K562 (cell line): ENCODE results near the gene RPLP2. TPM values are rescaled to one million over a fixed set of nuclear protein-coding genes. Genes with fewer than 3 reads are reported as not detected.
A peak's percentile ranks its signal among the peaks of the same experiment; 100 is the strongest.

Experiments used
- ATAC-seq: fragments of 200-7000 bp; cut with Tn5 transposase; 3 replicates; pipeline ENCODE4 v1.9.1; 2020; ENCODE audit warnings: moderate library complexity
- BruUV-seq: library from RNA; stranded (reverse); fragments of 400-500 nt; replicated peaks from 2 replicates; lab custom pipeline; 2021; lab: Mats Ljungman, UMichigan
- CTCF ChIA-PET: fragments of 300-600 bp; formaldehyde crosslinking; extraction: SDS; loops from one replicate; lab custom pipeline; 2021; ENCODE audit warnings: low intra/inter-chr PET ratio; lab: Yijun Ruan, JAX
- POLR2A ChIA-PET: fragments of 300-600, 350-650 bp; sonication (Branson Sonifier 250); formaldehyde crosslinking; extraction: SDS; loops from one replicate; lab custom pipeline; 2021; ENCODE audit warnings: antibody characterized with exemption, inconsistent platforms; lab: Yijun Ruan, JAX
- DNase-seq, 4 experiments: peaks; one replicate each; pipeline versions ENCODE4 v3.0.0 to v3.0.0-alpha.2; 2011 to 2018; ENCODE audit warnings: low spot score in 3 of 4, mixed read lengths in 3 of 4; ENCODE audit errors: extremely low read depth in 1 of 4
- FAIRE-seq: peaks from 2 replicates; lab custom pipeline; 2011; peaks lifted over from hg19 to GRCh38; lab: Jason Lieb, UNC
- H2AFZ ChIP-seq: 2 replicates; pipeline ENCODE4 v1.6.0; 2011; ENCODE audit warnings: low read depth, low read length, control low read depth, inconsistent platforms
- H3K27ac ChIP-seq: fragments of 200-600 bp; 3 replicates; pipeline ENCODE4 v1.8.0; 2011; ENCODE audit warnings: low read depth, mild to moderate bottlenecking, control low read depth, inconsistent platforms, low read length, moderate library complexity, mixed read lengths; ENCODE audit errors: extremely low read depth
- H3K27me3 ChIP-seq, 2 experiments: fragments of 300-600 bp in 1 of 2; 2 replicates in 1 of 2; 3 replicates in 1 of 2; pipeline versions ENCODE4 v1.6.0 to v1.8.0; 2011; ENCODE audit warnings: inconsistent platforms in 2 of 2, low read length in 2 of 2, mild to moderate bottlenecking in 1 of 2, mixed read lengths in 1 of 2, moderate library complexity in 1 of 2; ENCODE audit not compliant: control insufficient read depth in 2 of 2, insufficient read depth in 2 of 2
- H3K36me3 ChIP-seq: fragments of 300-600 bp; 3 replicates; pipeline ENCODE4 v1.8.0; 2011; ENCODE audit warnings: mild to moderate bottlenecking, low read length, inconsistent platforms; ENCODE audit not compliant: control insufficient read depth, insufficient read depth
- H3K4me1 ChIP-seq, 2 experiments: fragments of 200-600 bp in 1 of 2; replicated peaks in 1 of 2; 2 replicates in 1 of 2; 3 replicates in 1 of 2; pipeline versions ENCODE4 v1.5.1 to v1.8.0; 2011; ENCODE audit warnings: inconsistent platforms in 2 of 2, low read length in 2 of 2, mild to moderate bottlenecking in 1 of 2, mixed read lengths in 1 of 2, moderate library complexity in 1 of 2; ENCODE audit not compliant: control insufficient read depth in 2 of 2, insufficient read depth in 2 of 2
- H3K4me2 ChIP-seq: 2 replicates; pipeline ENCODE4 v1.6.1; 2011; ENCODE audit warnings: low read length, control low read depth, inconsistent platforms, mixed read lengths; ENCODE audit not compliant: insufficient read depth
- H3K4me3 ChIP-seq: fragments of 200-600 bp; sonication (generic), shearing (Covaris generic); 2 replicates; pipeline ENCODE4 v1.5.1; 2016; ENCODE audit warnings: control low read depth, inconsistent platforms
- H3K79me2 ChIP-seq: fragments of 200-600 bp; 3 replicates; pipeline ENCODE4 v1.8.0; 2011; ENCODE audit warnings: low read length, inconsistent platforms; ENCODE audit not compliant: control insufficient read depth, insufficient read depth
- H3K9ac ChIP-seq, 2 experiments: 2 replicates each; pipeline versions ENCODE4 v1.6.0 to v1.6.1; 2011; ENCODE audit warnings: low read depth in 2 of 2, low read length in 2 of 2, control low read depth in 1 of 2, inconsistent platforms in 1 of 2, mild to moderate bottlenecking in 1 of 2, mixed read lengths in 1 of 2; ENCODE audit not compliant: insufficient read depth in 1 of 2
- H3K9me1 ChIP-seq: one replicate; pipeline ENCODE4 v1.6.0; 2011; ENCODE audit warnings: inconsistent platforms, mild to moderate bottlenecking, low read length, moderate library complexity; ENCODE audit not compliant: control insufficient read depth, insufficient read depth
- H3K9me3 ChIP-seq: replicated peaks from 2 replicates; pipeline ENCODE4 v1.5.1; 2011; ENCODE audit warnings: low read depth, low read length, inconsistent platforms; ENCODE audit not compliant: control insufficient read depth, insufficient read depth
- H4K20me1 ChIP-seq: replicated peaks from 2 replicates; pipeline ENCODE4 v1.6.1; 2011; ENCODE audit warnings: low read length, inconsistent platforms, mixed read lengths; ENCODE audit not compliant: control insufficient read depth, insufficient read depth
- BCOR ChIP-seq: fragments of 450-650 bp; IDR thresholded peaks from 2 replicates; pipeline ENCODE4 v1.6.1; 2016
- BRD9 ChIP-seq: fragments of 450-650 bp; IDR thresholded peaks from 2 replicates; pipeline ENCODE4 v1.6.1; 2018; ENCODE audit warnings: low read depth; ENCODE audit not compliant: partially characterized antibody
- CEBPB ChIP-seq: fragments of 450-650 bp; IDR thresholded peaks from 2 replicates; pipeline ENCODE4 v1.6.1; 2016; ENCODE audit warnings: missing genetic modification characterization, missing compliant biosample characterization
- CGGBP1 ChIP-seq: fragments of 250-450 bp; sonication (Bioruptor Pico); IDR thresholded peaks from 2 replicates; pipeline ENCODE4 v1.9.0; 2021; ENCODE audit warnings: mild to moderate bottlenecking
- CREM ChIP-seq: IDR thresholded peaks from 2 replicates; pipeline ENCODE4 v1.6.1; 2014; ENCODE audit warnings: antibody characterized with exemption, low read depth
- E2F3 ChIP-seq: fragments of 250-450 bp; sonication (Bioruptor Pico); IDR thresholded peaks from 2 replicates; pipeline ENCODE4 v1.4.0; 2020; ENCODE audit warnings: mild to moderate bottlenecking
- FOSL1 ChIP-seq: fragments of 200-800 bp; sonication (Bioruptor generic); conservative IDR thresholded peaks from 2 replicates; pipeline ENCODE4 v1.6.1; 2016; ENCODE audit warnings: missing genetic modification characterization, missing compliant biosample characterization
- HNRNPLL ChIP-seq: fragments of 200-400 bp; formaldehyde crosslinking; IDR thresholded peaks from 2 replicates; pipeline ENCODE4 v1.6.1; 2017; ENCODE audit warnings: low read length, low read depth, mild to moderate bottlenecking; ENCODE audit not compliant: poor library complexity, severe bottlenecking
- MAX ChIP-seq: sonication (generic); formaldehyde crosslinking; IDR thresholded peaks from 2 replicates; pipeline ENCODE4 v1.9.0; 2022; ENCODE audit warnings: mild to moderate bottlenecking, missing genetic modification reagents
- NCOA2 ChIP-seq, 2 experiments: fragments of 450-650 bp; IDR thresholded peaks; 2 replicates each; pipeline ENCODE4 v1.6.1; 2018; ENCODE audit warnings: mild to moderate bottlenecking in 2 of 2, moderate library complexity in 1 of 2; ENCODE audit not compliant: partially characterized antibody in 2 of 2
- NRF1 ChIP-seq, 2 experiments: fragments of 450-650 bp; IDR thresholded peaks in 1 of 2; conservative IDR thresholded peaks in 1 of 2; 2 replicates each; pipeline ENCODE4 v1.6.1; 2014; ENCODE audit warnings: mild to moderate bottlenecking in 2 of 2
- PHF21A ChIP-seq: fragments of 450-650 bp; IDR thresholded peaks from 2 replicates; pipeline ENCODE4 v1.6.1; 2017; ENCODE audit warnings: low read depth, borderline replicate concordance
- POLR2AphosphoS5 ChIP-seq: IDR thresholded peaks from 2 replicates; pipeline ENCODE4 v1.6.1; 2011; ENCODE audit warnings: mild to moderate bottlenecking, low read depth, low read length, moderate library complexity; ENCODE audit not compliant: control insufficient read depth, insufficient read depth
- RBM39 ChIP-seq: fragments of 200-400 bp; formaldehyde crosslinking; optimal IDR thresholded peaks from 2 replicates; pipeline ENCODE3; 2018; ENCODE audit warnings: low read depth, low read length
- ZNF263 ChIP-seq: sonication (generic); formaldehyde crosslinking; IDR thresholded peaks from 2 replicates; pipeline ENCODE4 v1.8.0; 2022; ENCODE audit warnings: mild to moderate bottlenecking, missing genetic modification reagents, borderline replicate concordance
- ZNF561 ChIP-seq: fragments of 450-650 bp; formaldehyde crosslinking; conservative IDR thresholded peaks from 2 replicates; pipeline ENCODE4 v1.4.0; 2020; ENCODE audit warnings: mild to moderate bottlenecking, moderate library complexity
- ZNF75A ChIP-seq: fragments of 450-650 bp; formaldehyde crosslinking; IDR thresholded peaks from 2 replicates; pipeline ENCODE4 v1.4.0; 2020; ENCODE audit warnings: mild to moderate bottlenecking
- WGBS: fragments of 100-300 bp; shearing (Covaris generic); methylation state at CpG from one replicate; pipeline ENCODE4 v1.1.6; 2016; ENCODE audit warnings: low coverage, mixed read lengths; ENCODE audit not compliant: insufficient coverage; ENCODE audit errors: missing lambda C conversion rate; 5-methylcytosine and 5-hydroxymethylcytosine counted together
- in situ Hi-C: fragments of 300-500 bp; cut with MboI; formaldehyde crosslinking; loops from 4 replicates; pipeline ENCODE4 v1.15.0; 2018; ENCODE audit warnings: inconsistent platforms, mixed read lengths
- intact Hi-C: fragments of 100-400 bp; cut with micrococcal nuclease; formaldehyde crosslinking; loops from 2 replicates; pipeline ENCODE4 v1.14.2; 2022
- polyA plus RNA-seq, 8 experiments: library from polyadenylated mRNA; depleted of rRNA in 4 of 8; stranded (reverse) in 5 of 8; unstranded in 3 of 8; fragments of >200 nt; fragmentation: Nextera tagmentation in 2 of 8; fragmentation: Illumina TruSeq in 1 of 8; extraction: Ambion mirVana in 2 of 8; extraction: Trizol in 1 of 8; gene quantifications; 2 replicates each; pipeline versions ENCODE4 v1.2.1 to v1.2.3, GENCODE V29; 2011 to 2014; ENCODE audit warnings: inconsistent platforms in 1 of 8, missing spikeins in 1 of 8
- total RNA-seq, 7 experiments: library from RNA; depleted of rRNA in 6 of 7; stranded (reverse); fragments of >200 nt in 6 of 7; fragmentation: Illumina TruSeq in 2 of 7; extraction: Trizol in 2 of 7; gene quantifications; 2 replicates each; pipeline versions ENCODE4 v1.2.1 to v1.2.3, GENCODE V29; 2011 to 2021; ENCODE audit warnings: low replicate concordance in 1 of 7
- TF ChIP-seq, protein P1 (sequence below): IDR thresholded peaks from 2 replicates; pipeline ENCODE4 v1.6.1; 2016; ENCODE audit warnings: missing genetic modification characterization, missing compliant biosample characterization

RPLP2 gene
- total and polyA plus RNA-seq, 9 of the 15 experiments (the other 6 are each of a cell fraction or from before 2014, with no cell fraction given), result 528 to 3,807 (median 1,633) TPM

GRCh38 chr11:818396-819128 is 8.8 kb downstream of the RPLP2 start, which contains the start of gene PNPLA2 (continued):
- no peak for TF ChIP-seq BRD9
- TF ChIP-seq MAX (CRISPR knock-in tag), result 0 out of 2 replicates have a peak, but pooled peaks have one; percentile 25
- no peak for TF ChIP-seq NRF1 (conservative IDR thresholded peaks at IDR 0.05 in 1 of 2, IDR thresholded peaks at IDR 0.05 in 1 of 2)
- TF ChIP-seq CEBPB (tag), result peak; percentile 65
- no peak for TF ChIP-seq PHF21A

DNA sequence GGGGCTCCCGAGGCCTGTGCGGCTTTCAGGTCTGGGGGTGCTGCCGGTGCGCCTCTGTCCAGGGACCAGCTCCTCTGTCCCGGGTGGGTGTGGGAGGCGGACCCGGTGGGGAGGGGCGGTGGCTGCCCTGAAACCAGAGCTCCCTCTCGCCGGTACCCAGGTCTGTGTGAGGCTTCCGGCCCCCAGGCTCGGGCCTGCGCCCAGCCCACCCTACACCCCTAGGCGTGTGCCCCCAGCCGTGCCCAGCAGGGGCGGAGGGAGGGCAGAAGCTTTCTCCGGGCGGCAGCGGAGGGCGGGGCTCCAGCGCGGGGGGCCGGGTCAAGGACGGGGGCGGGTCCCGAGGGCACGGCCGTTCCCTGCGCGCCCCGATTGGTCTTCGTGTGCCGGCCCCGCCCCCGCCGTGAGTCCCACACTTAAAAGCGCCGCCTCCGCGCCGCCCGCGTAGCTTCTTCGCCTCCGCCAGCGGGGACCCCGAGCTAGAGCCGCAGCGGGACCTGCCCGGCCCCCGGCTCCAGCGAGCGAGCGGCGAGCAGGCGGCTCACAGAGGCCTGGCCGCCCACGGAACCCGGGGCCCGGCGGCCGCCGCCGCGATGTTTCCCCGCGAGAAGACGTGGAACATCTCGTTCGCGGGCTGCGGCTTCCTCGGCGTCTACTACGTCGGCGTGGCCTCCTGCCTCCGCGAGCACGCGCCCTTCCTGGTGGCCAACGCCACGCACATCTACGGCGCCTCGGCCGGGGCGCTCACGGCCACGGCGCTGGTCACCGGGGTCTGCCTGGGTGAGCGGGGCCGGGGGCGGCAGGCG is 9.6 kb downstream of the RPLP2 start:
- H3K36me3 ChIP-seq, result peaks cover 31% of the 10 kb centered on the region; the same call in 1 of the 3 replicates
- ATAC-seq, result peak; percentile 88
- peak overlapping the region; percentile 87 to 100 for H3K9ac ChIP-seq
- peak overlapping the region; percentile 86 for H3K4me2 ChIP-seq
- H4K20me1 ChIP-seq, result peaks cover 13% of the 10 kb centered on the region
- H3K4me3 ChIP-seq, result peak overlapping the region; percentile 89
- FAIRE-seq, result no peak
- BruUV-seq, result no TSS peak
- intact Hi-C loops, result no loop called here
- under 1% methylated on average over 46 of the region's 96 CpGs for WGBS
- H3K27me3 ChIP-seq, result no peaks in the 10 kb centered on the region
- DNase-seq, result peak; percentile 85 to 95 (median 90)
- ChIA-PET POLR2A (interaction anchor here (0.6 to 5.2 kb wide), 15 partner anchors 8 to 259 kb away, joined by 3 to 36 read pairs (median 5); partner anchors contain the start of genes CD151, CRACR2B, LMNTD2 and POLR2L), CTCF (no interaction called here)
- H3K9me1 ChIP-seq, result peaks cover 6% of the 10 kb centered on the region
- peak overlapping the region; percentile 92 for H3K27ac ChIP-seq
- peaks cover 11 to 67% of the 10 kb centered on the region in 2 experiments; a peak in 4 of 5 replicates for H3K4me1 ChIP-seq
- in situ Hi-C loops, result no loop called here
- no peaks in the 10 kb centered on the region for H3K9me3 ChIP-seq
- peaks cover 25% of the 10 kb centered on the region for H3K79me2 ChIP-seq
- H2AFZ ChIP-seq, result peak overlapping the region; percentile 93
- TF ChIP-seq CREM (peak; percentile 3; the same call in 1 of the 2 replicates), RBM39 (no peak), FOSL1 (tag) (no peak), E2F3 (CRISPR knock-in tag) (no peak), CGGBP1 (CRISPR knock-in tag) (no peak), ZNF75A (CRISPR knock-in tag) (no peak), POLR2AphosphoS5 (peak; percentile 85), BCOR (no peak), HNRNPLL (peak; percentile 77), ZNF561 (no peak), NCOA2 (IDR thresholded peaks at IDR 0.05; ENCODE audit: partially characterized antibody in 2 of 2) (no peak), ZNF263 (CRISPR knock-in tag) (peak; percentile 15; the same call in 1 of the 2 replicates)
- TF ChIP-seq, protein P1, sequence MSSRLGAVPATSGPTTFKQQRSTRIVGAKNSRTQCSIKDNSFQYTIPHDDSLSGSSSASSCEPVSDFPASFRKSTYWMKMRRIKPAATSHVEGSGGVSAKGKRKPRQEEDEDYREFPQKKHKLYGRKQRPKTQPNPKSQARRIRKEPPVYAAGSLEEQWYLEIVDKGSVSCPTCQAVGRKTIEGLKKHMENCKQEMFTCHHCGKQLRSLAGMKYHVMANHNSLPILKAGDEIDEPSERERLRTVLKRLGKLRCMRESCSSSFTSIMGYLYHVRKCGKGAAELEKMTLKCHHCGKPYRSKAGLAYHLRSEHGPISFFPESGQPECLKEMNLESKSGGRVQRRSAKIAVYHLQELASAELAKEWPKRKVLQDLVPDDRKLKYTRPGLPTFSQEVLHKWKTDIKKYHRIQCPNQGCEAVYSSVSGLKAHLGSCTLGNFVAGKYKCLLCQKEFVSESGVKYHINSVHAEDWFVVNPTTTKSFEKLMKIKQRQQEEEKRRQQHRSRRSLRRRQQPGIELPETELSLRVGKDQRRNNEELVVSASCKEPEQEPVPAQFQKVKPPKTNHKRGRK, result no peak
